ENCODE measurements around the gene SLC4A2. TPM values are rescaled to one million over a fixed set of nuclear protein-coding genes. Genes with fewer than 3 reads are reported as not detected.

The SLC4A2 gene
- polyA plus RNA-seq, 3 donors: 70.5 to 87.7 (median 73.5) TPM

DNA sequence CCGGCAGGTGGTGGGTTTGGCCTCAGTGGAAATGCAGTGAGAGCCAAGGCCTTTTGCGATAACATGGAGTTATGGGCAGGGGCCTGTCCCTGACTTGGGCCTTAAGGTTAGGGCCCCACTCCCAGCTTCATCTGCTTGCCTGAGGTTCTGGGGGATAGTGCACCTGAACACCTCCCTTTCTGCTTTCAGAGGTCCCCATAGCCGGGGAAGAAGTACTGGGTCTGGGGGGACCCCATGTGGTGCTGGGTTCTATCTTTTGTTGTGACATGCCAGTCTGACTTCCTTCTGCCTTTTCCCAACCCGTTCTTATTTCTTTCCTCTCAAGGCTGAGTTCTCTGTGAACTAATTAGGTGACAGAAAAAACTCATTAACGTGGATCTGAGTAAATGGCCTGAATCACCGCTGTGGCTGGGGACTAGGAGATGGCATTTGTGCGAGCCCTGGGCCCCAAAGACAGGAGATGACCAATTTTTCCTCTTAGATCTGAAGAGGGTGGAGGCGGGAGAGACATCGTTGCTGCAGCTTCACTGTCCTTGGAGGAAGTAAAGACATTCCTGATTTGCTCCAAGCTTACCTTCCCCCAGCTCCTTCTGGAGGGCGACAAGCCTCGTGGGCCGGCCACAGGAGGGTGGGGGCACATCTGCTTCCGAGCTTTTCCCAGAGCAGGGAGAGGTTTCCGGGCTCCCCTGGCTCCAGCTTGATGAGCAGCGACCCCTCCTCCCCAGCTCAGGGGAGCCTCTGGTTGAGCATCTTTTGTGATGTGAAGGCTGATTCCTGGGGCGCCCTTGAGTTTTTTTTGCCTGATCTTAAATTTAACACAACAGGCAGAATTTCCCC lies 28.8 kb downstream of the SLC4A2 start:
- no peak for DNase-seq (ENCODE audit: low read depth in 3 of 3, low spot score in 2 of 3)

DNA sequence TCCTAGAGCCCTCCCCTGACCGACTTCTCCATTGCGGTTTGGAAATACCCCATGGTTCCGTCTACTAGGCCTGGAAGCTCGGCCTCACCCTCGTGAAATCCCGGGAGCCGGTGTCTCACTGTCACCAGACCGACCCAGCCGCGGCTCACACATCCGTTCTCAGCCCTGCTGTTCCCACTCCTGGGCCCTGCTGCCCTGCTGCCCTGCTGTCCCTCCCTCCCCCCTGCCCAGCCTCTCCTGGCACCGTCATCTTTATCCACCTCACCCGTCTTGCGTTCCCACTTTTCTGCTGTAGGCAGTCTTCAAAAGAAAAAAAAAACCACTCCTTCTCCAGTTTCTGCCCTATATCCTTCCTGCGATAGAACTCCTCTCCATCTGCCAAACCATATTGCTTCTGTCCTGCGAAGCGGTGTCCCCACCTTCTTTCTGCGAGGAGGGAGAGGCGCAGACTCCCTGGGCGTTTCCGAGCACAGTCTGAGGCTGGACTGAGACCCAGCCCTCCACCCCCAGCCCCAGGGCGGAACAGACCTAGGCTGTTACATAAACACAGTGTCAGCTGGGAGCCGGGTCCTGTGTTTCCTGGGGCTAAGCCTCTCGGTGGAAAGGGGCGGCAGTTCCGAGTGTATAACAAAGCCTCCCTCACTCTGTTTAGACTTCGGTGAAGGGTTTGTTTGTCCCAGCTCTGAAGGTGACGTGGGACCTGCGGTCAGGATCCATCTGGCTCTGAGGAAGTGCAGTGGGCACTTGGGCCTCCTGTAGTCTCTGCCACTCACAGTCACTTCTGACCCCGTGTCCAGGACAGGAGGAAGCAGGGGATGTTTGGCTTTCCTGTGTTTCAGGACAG lies 29.7 kb downstream of the SLC4A2 start:
- no peak for DNase-seq (ENCODE audit: low read depth in 3 of 3, low spot score in 2 of 3)

DNA sequence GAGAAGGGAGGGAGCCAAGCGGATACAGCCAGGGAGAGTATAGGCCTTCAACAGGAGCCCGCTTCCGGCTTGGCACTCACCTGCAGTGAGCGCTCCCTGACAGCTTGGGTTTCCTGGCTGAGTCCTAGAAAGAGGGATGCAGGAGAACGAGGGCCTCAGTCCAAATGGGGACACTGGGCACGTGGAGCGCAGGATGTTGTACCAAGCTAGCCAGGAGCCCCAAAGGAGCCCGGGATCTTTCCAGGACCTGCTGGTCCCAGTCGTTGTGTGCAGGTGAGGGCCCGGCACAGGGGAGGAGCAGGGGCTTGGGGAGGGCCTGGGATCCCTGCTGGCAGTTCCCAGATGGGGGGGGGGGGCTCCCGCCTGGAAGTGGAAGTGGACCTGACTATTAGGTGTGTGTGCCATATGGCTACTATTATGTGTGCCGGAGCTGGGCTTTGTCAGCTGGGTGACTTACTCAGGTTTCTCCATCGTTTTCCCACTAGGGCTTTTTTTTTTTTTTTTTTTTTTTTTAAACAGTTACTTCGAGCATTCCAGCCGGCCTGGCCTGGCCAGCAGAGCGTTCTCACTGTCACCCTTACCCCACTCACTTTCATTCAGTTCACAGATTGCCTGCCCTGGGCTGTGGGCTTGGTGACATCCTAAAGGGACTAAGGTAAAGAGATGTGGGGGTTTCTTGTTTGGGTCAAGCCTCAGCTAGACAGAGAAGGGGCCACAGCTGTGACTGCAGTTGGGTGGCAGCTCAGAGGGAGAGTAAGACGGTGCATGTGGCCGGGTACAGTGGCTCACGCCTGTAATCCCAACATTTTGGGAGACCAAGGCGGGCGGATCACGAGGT lies 30.7 kb downstream of the SLC4A2 start:
- no peak for DNase-seq (ENCODE audit: low read depth in 3 of 3, low spot score in 2 of 3)

DNA sequence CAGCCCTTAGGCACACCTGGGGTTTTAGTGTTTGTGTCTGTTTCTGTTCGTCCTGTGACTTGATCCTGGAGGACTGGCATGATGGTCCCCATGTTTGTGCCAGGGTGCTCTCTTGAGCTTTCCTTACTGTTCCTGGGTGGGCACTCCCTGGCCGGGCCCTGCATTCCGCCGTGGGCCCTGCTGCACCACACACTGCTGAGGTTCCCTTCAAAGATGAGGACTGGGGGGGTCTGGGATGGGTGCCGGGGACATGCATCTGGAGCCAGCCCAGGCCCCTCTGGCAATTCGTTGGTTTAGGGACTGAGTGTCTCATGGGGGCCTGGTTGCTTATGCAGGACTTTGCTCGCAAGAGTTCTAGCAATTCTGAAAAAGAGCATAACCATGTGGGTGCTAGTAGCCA lies 31.6 kb downstream of the SLC4A2 start:
- DNase-seq (ENCODE audit: low read depth in 3 of 3, low spot score in 2 of 3): no peak

DNA sequence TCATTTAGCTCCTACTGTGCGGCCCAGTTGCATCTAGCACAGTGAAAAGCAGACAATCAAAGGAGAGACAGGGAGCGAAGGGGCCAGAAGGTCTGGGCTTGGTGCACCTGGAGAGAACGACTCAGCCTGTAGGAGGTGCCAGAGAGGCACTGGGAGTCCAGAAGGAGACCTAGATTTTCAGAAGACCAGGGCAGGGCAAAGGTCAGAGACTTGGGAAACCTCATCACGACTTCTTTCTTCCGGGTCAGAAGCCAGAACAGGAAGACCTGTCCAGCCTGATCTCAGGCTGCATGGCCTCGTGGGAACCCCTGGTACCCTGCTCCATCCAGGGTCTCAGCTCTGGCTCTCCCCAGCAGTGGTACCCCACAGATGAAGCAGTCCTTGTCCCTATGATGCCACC lies 32.0 kb downstream of the SLC4A2 start:
- DNase-seq (ENCODE audit: low read depth in 3 of 3, low spot score in 2 of 3): no peak

DNA sequence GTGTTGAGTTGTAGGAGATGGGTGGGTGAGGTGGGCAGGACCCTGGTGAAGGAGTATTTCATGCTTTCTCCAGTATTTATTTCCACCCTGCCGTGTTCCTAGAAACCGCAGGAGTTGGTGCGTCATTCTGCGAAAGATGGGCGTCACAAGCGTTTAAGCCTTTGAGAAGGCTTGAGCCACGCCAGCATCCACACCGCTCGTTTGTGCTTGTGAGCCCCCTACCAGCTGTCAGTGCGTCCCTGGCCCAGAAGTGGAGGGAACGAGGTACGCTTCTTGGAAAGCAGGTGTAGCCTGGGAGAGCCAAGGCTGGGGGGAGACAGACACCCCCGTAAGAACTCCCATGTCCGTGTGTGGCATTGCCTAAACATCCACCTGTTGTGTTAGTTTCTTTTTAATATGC lies 32.6 kb downstream of the SLC4A2 start:
- DNase-seq (ENCODE audit: low read depth in 3 of 3, low spot score in 2 of 3): no peak

DNA sequence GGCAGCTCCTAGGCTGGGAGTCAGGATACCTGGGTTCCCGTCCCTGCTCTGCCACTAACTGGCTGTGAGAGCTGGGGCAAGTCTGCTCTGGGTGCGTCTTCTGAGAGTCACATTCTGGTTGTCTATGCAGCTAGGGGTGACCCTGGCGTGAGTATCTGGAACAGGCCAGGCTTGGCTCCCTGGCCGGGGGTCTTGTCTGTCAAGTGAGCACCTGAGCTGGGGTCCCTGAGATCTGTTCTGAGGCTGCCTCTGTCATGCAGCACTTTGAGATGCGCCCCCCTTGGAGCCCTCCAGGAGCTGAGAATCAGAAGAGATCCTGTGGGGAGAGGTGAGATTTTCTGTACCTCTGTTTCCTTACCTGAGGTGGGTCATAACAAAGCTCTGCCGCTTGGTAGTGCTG lies 34.4 kb downstream of the SLC4A2 start:
- no peak for DNase-seq (ENCODE audit: low read depth in 3 of 3, low spot score in 2 of 3)

- DNase-seq (ENCODE audit: low read depth in 3 of 3, low spot score in 2 of 3): no peak
Observed at GRCh38 chr7:151094675-151095074, 35.3 kb downstream of the SLC4A2 start.

GRCh38 chr7:151095123-151095797 lies 35.9 kb downstream of the SLC4A2 start:
- no peak for DNase-seq (ENCODE audit: low read depth in 3 of 3, low spot score in 2 of 3)

- DNase-seq (ENCODE audit: low read depth in 3 of 3, low spot score in 2 of 3): no peak
Observed at GRCh38 chr7:151095828-151096475, 36.6 kb downstream of the SLC4A2 start.

- DNase-seq (ENCODE audit: low read depth in 3 of 3, low spot score in 2 of 3): no peak
Observed at GRCh38 chr7:151099486-151100211, 40.3 kb downstream of the SLC4A2 start.

- no peak for DNase-seq (ENCODE audit: low read depth in 3 of 3, low spot score in 2 of 3)
Observed at GRCh38 chr7:151100921-151101320, 41.5 kb downstream of the SLC4A2 start.

DNA sequence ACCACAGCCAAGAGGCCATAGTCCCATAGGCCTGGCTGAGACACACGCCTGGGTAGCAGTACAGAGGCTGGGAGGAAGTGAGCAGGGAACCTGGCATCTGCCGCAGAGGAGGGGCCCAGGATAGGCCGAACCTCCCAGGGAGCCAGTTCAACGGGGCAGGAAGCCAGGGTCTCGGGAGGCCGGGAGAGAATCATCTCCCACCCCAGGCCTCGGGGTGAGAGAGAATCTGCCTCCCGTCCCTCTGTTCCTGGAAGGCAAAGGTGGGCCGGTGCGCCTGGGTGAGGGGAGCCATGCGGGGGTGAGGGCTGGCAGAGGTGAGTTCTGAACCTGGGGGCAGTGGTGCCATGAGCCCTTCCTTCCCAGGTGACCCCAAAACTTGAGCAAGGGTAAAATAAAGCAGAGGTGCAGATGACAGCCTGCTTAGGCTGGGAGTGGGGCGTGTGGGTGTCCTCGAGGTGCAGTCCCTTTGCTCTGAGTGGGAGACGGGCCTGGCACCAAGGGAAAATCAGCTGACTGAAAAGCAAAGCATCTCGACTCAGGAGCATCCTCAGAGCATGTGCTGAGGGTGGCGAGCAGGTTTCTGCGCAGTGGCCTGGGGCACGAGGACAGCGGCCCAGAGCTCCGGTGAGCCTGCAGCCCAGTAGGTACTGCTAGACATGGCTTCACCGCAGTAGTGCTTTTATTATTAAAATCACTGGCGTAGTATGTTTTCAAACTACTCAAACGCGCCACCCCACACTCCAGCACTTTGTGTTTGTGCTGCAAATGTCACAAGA lies 42.4 kb downstream of the SLC4A2 start:
- DNase-seq (ENCODE audit: low read depth in 3 of 3, low spot score in 2 of 3): no peak

DNA sequence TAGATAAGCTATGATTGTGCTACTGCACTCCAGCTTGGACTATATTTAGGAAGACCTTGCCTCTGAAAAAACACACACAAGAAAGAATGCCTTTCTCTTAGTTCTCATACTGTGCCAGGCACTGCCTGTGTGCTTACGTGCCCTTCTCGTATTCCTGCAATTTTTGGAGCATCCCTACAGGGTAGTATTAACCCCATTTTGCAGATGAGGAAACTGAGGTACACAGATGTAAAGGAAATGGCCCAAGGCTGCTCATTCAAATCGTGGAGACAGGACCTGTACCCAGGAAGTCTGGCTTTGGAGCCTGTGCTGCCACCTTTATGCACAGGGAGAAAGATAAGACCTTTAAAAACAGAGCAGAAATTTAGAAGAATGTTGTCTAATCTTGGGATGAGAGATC lies 43.6 kb downstream of the SLC4A2 start:
- DNase-seq (ENCODE audit: low read depth in 3 of 3, low spot score in 2 of 3): no peak

DNA sequence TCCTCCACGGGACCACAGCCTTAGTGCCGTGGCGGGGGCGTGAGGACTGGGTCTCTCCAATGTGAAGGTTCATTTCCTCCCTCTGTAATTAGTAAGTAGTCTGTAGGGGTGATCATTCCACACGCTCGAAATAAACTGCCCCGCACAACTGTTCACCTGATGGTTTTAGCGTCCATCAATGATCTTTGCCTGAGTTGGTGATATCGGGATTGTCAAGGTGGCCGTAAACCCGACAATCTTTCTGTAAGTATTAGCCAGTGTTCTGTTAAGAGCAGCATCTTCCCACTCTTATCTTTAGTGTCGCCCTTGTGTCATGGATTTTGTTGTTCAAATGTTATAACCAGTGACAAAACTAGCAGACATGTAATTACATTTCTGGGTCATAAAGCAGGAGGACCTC lies 44.6 kb downstream of the SLC4A2 start:
- no peak for DNase-seq (ENCODE audit: low read depth in 3 of 3, low spot score in 2 of 3)

- DNase-seq (ENCODE audit: low read depth in 3 of 3, low spot score in 2 of 3): no peak
Observed at GRCh38 chr7:151104411-151105235, 45.2 kb downstream of the SLC4A2 start.

GRCh38 chr7:151107882-151108281 lies 48.5 kb downstream of the SLC4A2 start:
- DNase-seq (ENCODE audit: low read depth in 3 of 3, low spot score in 2 of 3): no peak

Data from right renal cortex interstitium (tissue), 3 donors.